Kidney epithelial cell (primary cell): ENCODE results near the gene NPR1. TPM values are rescaled to one million over a fixed set of nuclear protein-coding genes. Genes with fewer than 3 reads are reported as not detected.
"Not testable (repeated sequence)": the region's sequence is repeated elsewhere in the genome, so short reads cannot be mapped to it uniquely, and the experiment has no call there.

Source experiments
- DNase-seq: peaks from one replicate; pipeline ENCODE4 v3.0.0-alpha.2; 2010; ENCODE audit warnings: low read depth
- H3K27me3 ChIP-seq: 2 replicates; pipeline ENCODE4 v1.6.0; 2011; ENCODE audit warnings: low read length; ENCODE audit not compliant: control insufficient read depth, insufficient read depth
- H3K36me3 ChIP-seq: 2 replicates; pipeline ENCODE4 v1.5.1; 2011; ENCODE audit warnings: low read length; ENCODE audit not compliant: control insufficient read depth, insufficient read depth
- H3K4me3 ChIP-seq: 2 replicates; pipeline ENCODE4 v1.5.1; 2011; ENCODE audit warnings: low read depth, mild to moderate bottlenecking, control low read depth, low read length
- CTCF ChIP-seq: IDR thresholded peaks from 2 replicates; pipeline ENCODE4 v1.5.1; 2011; ENCODE audit warnings: mild to moderate bottlenecking, moderate library complexity, low read length, control low read depth, inconsistent platforms; ENCODE audit not compliant: insufficient read depth, poor library complexity, severe bottlenecking
- total RNA-seq: library from RNA; depleted of rRNA; stranded (reverse); fragments of >200 nt; gene quantifications from 2 replicates; pipeline ENCODE4 v1.2.3, GENCODE V29; 2015

The NPR1 gene
- total RNA-seq, 1 donor from 2014 or later, result 2.0 TPM

GRCh38 chr1:153705484-153705883 lies 27.0 kb downstream of the NPR1 start:
- Histone ChIP-seq H3K27me3 (no peaks in the 10 kb centered on the region), H3K36me3 (no peaks in the 10 kb centered on the region), H3K4me3 (no peak overlapping the region)
- no peak for DNase-seq
- no peak for TF ChIP-seq CTCF

- no peak for TF ChIP-seq CTCF
- Histone ChIP-seq H3K27me3 (no peaks in the 10 kb centered on the region), H3K4me3 (no peak overlapping the region), H3K36me3 (no peaks in the 10 kb centered on the region)
- no peak for DNase-seq
Observed at GRCh38 chr1:153711026-153711425, 32.5 kb downstream of the NPR1 start.

GRCh38 chr1:153716211-153716610 lies 37.7 kb downstream of the NPR1 start:
- not testable (repeated sequence) for DNase-seq

GRCh38 chr1:153717330-153717729 lies 38.8 kb downstream of the NPR1 start:
- Histone ChIP-seq H3K4me3 (no peak overlapping the region), H3K27me3 (no peaks in the 10 kb centered on the region), H3K36me3 (no peaks in the 10 kb centered on the region)
- no peak for DNase-seq
- no peak for TF ChIP-seq CTCF

More at GRCh38 chr1:153716211-153716610, 37.7 kb downstream of the NPR1 start:
- not testable (repeated sequence) for H3K27me3 ChIP-seq, H3K4me3 ChIP-seq, H3K36me3 ChIP-seq

- no peak for DNase-seq
- TF ChIP-seq CTCF, result no peak
- no peaks in the 10 kb centered on the region for H3K36me3 ChIP-seq
- no peaks in the 10 kb centered on the region for H3K27me3 ChIP-seq
- H3K4me3 ChIP-seq, result no peak overlapping the region
Observed at GRCh38 chr1:153723687-153724086, 45.2 kb downstream of the NPR1 start.

GRCh38 chr1:153724634-153725033 lies 46.1 kb downstream of the NPR1 start:
- not testable (repeated sequence) for H3K4me3 ChIP-seq, DNase-seq, H3K36me3 ChIP-seq, H3K27me3 ChIP-seq

GRCh38 chr1:153727463-153728304 lies 49.2 kb downstream of the NPR1 start, which contains the start of gene INTS3:
Gene INTS3 (plus strand): TSS chr1:153728050. CDS start chr1:153728635, 585 bp downstream.
- H3K4me3 ChIP-seq, result peak within 1 kb of the TSS; percentile 78
- TF ChIP-seq CTCF, result no peak
- H3K36me3 ChIP-seq, result no peaks in the 10 kb centered on the region
- peak; percentile 99 for DNase-seq
- no peaks in the 10 kb centered on the region for H3K27me3 ChIP-seq
